MG63 (cell line): ENCODE measurements around the gene RHAG. TPM values are rescaled to one million over a fixed set of nuclear protein-coding genes. Genes with fewer than 3 reads are reported as not detected.

Experiments
- total RNA-seq: library from RNA; depleted of rRNA; stranded (reverse); fragments of >200 nt; shearing (Covaris generic); gene quantifications from 2 replicates; pipeline ENCODE4 v1.2.3, GENCODE V29; 2014; ENCODE audit warnings: low replicate concordance; rRNA removed

RHAG gene
- total RNA-seq, 1 experiment from 2014 or later: not detected

Other genes with a start within 250 kb of the RHAG start
- gene MMUT, start 173.6 kb downstream of the RHAG start, total RNA-seq: 13.0 and 20.7 TPM in 2 replicates
- 12.0 and 12.5 TPM in 2 replicates for gene CENPQ, start 173.5 kb downstream of the RHAG start, total RNA-seq
- 1.6 TPM in 1 of 2 replicates, not detected in the other for gene GLYATL3, start 136.9 kb downstream of the RHAG start, total RNA-seq
- 0.63 and 1.1 TPM in 2 replicates for gene C6orf141, start 86.2 kb downstream of the RHAG start, total RNA-seq
- not detected in 2 replicates for gene CRISP2, start 76.7 kb upstream of the RHAG start, total RNA-seq
- gene CRISP3, start 107.5 kb upstream of the RHAG start, total RNA-seq: not detected in 2 replicates
- not detected in 2 replicates for gene PGK2, start 150.4 kb upstream of the RHAG start, total RNA-seq
- not detected in 2 replicates for gene CRISP1, start 229.7 kb upstream of the RHAG start, total RNA-seq